Left colon (tissue), 2 donors: Measurements from ENCODE around the gene ZNF341. TPM values are rescaled to one million over a fixed set of nuclear protein-coding genes. Genes with fewer than 3 reads are reported as not detected.
A peak's percentile ranks its signal among the peaks of the same experiment; 100 is the strongest.
"Not testable (repeated sequence)": the region's sequence is repeated elsewhere in the genome, so short reads cannot be mapped to it uniquely, and the experiment has no call there.

ENCODE experiments used
- ATAC-seq: fragments of 200-7000 bp; cut with Tn5 transposase; one replicate; pipeline ENCODE4 v1.9.1; 2020; ENCODE audit warnings: mild to moderate bottlenecking, moderate library complexity
- DNase-seq, 2 donors: peaks; one replicate each; pipeline ENCODE4 v3.0.0-alpha.2; 2020
- intact Hi-C, 2 donors: fragments of 100-400 bp; cut with DNase I in 1 of 2; cut with micrococcal nuclease in 1 of 2; formaldehyde crosslinking; loops; one replicate each; pipeline versions ENCODE4 v1.11.2 to v1.14.0; 2022; cut with DNase I, micrococcal nuclease
- total RNA-seq, 2 donors: library from RNA; stranded (reverse); fragmentation: NEBNext Ultra II Directional; extraction: Animal tissue kit (Norgen Biotek cat#: 25700); gene quantifications; one replicate each; pipeline ENCODE4 v1.2.1, GENCODE V29; 2021
- donor health status: DM: no; HTN: no; CAD: no.
- donor health status: DM: yes; HTN: yes; CAD: no.

Gene ZNF341
- total RNA-seq, 2 donors from 2014 or later = 4.2 to 4.9 TPM

DNA sequence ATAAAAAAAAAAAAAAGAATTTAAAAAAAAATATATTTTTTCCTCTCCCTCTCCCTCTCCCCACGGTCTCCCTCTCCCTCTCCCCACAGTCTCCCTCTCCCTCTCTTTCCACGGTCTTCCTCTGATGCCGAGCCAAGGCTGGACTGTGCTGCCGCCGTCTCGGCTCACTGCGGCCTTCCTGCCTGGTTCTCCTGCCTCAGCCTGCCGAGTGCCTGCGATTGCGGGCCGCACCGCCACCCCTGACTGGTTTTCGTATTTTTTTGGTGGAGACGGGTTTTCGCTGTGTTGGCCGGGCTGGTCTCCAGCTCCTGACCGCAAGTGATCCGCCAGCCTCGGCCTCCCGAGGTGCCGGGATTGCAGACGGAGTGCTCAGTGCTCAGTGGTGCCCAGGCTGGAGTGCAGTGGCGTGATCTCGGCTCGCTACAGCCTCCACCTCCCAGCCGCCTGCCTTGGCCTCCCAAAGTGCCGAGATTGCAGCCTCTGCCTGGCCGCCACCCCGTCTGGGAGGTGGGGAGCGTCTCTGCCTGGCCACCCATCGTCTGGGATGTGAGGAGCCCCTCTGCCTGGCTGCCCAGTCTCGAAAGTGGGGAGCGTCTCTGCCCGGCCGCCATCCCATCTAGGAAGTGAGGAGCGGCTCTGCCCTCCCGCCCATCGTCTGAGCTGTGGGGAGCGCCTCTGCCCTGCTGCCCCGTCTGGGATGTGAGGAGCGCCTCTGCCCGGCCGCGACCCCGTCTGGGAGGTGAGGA is 30.9 kb upstream of the ZNF341 start:
- ATAC-seq, intact Hi-C loops, DNase-seq: not testable (repeated sequence)

DNA sequence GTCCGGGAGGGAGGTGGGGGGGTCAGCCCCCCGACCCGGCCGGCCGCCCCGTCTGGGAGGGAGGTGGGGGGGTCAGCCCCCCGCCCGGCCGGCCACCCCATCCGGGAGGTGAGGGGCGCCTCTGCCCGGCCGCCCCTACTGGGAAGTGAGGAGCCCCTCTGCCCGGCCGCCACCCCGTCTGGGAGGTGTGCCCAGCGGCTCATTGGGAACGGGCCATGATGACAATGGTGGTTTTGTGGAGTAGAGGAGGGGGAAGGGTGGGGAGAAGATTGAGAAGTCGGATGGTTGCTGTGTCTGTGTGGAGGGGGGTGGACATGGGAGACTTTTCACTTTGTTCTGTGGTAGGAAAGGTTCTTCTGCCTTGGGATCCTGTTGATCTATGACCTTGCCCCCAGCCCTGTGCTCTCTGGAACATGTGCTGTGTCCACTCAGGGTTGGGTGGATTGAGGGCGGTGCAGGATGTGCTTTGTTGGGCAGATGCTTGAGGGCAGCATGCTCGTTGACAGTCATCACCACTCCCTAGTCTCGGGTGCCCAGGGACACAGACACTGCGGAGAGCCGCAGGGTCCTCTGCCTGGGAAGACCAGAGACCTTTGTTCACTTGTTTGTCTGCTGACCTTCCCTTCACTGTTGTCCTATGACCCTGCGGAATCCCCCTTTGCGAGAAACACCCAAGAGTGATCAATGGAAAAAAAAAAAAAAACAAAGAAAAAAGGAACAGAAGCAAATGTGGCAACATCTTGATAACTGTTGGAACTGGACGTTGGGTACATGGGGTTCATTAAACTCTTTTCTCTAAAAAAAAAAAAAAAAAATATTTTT is 30.0 kb upstream of the ZNF341 start:
- no peak for DNase-seq
- no peak for ATAC-seq
- intact Hi-C loops = no loop called here

DNA sequence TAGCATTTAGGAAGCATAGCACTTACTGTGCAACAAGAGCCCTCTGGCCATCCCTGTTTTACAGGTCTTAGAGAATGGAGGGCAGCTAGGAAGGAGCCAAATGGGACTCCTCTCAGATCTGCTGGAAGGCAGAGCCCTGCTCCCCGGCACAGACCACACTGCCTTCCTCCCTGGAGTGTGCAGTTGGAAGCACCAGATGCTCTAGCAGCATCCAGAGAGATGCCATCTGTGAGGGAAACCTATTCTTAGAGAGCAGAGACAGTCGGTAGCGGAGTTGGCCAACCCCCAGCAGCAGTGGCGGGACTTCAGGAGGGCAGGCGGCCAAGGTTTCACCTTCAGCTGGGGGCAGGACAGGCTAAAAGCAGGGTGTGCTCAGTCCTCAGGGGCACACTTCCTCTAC is 28.9 kb upstream of the ZNF341 start:
- no peak for DNase-seq
- intact Hi-C loops = no loop called here
- no peak for ATAC-seq

DNA sequence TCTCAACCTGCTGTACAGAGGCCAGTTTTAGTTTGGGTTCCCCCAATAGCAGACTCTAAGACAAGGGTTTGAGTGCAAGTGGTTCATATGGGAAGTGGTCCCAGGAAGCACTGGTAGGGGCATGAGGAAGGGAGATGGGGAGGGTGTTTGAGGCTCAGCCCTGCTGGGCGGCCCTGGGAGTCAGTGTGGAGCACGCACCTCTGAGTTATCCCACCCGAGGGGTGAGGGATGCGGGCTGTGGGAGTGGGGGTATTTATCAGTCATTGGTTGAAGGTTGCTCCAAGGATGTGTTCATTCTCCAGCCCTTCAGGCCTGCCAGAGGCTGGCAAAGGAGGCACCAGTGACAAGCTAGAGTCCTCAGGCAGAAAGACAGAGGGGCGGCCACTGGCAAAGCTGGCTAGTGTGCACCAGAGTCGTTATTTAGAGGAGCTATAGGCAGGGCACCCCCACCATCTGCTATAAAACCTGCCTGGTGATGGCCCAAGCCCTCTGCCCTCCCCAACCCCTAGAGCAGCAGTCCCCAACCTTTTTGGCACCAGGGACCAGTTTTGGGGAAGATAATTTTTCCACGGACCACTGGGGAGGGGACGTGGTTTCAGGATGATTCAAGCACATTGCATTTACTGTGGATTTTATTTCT is 28.2 kb upstream of the ZNF341 start:
- intact Hi-C loops = no loop called here
- ATAC-seq (no peak), DNase-seq (no peak)

DNA sequence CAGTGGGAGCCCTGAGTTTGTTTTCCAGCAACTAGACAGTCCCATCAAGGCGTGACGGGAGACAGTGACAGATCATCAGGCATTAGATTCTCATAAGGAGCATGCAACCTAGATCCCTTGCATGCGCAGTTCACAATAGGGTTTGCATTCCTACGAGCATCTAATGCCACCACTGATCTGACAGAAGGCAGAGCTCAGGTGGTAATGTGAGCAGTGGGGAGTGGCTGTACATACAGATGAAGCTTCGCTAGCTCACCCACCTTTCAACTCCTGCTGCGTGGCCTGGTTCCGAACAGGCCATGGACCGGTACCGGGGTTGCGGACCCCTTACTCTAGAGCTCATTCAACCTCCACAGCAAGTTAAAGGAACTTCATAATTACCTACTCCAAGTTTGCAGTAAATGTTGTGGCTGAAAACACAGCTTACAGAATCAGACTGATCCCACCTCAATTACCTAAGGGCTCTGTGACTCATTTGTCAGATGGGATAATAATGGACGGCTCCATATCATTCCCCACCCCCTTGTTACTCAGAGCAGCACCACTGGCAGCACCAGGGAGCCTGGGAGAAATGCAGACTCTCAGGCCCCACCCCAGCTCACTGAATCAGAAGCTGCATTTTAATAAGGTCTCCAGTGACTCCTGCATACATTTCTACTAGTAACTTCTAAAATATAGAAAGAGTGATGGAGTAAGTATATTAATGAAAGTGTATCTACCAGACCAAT is 27.4 kb upstream of the ZNF341 start:
- DNase-seq (no peak), ATAC-seq (no peak)
- intact Hi-C loops = no loop called here

DNA sequence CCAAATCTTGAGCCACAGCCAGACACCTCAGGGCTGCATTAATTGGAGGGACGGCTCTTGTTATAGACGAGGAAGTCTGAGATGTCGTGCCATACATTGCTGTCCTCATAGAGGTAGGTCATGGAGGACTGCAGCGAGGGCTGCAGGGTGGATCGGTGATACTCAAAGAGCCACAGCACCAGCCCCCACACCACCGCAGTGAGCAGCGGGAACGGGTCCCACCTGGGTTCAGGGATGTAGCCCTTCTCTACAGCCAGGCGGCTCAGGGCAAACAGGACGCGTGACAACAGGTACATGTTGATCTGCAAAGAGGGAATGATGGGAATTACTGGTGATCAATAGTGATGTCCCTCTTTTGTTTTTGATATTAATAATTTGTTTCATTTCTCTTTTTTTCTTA is 24.1 kb upstream of the ZNF341 start:
- no peak for DNase-seq
- no peak for ATAC-seq
- intact Hi-C loops = no loop called here

DNA sequence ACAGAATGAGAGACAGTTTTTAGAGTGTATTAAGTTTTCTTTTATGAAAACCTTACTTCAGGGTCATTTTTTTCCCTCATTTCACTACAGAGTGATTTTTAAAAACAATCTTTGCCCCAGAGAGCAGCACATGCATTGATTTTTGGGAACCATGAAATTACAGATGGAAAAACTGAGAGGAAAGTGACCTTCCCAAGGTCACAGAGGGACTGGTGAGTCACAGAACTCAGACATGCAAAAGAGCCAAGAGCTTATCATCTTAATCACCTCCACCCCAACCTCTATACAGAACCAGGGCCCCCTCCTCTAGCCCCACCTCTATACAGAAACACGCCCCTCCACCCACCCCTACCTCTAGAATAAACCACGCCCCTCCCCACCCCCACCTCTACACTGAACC is 22.4 kb upstream of the ZNF341 start:
- peak; percentile 33 for ATAC-seq

DNA sequence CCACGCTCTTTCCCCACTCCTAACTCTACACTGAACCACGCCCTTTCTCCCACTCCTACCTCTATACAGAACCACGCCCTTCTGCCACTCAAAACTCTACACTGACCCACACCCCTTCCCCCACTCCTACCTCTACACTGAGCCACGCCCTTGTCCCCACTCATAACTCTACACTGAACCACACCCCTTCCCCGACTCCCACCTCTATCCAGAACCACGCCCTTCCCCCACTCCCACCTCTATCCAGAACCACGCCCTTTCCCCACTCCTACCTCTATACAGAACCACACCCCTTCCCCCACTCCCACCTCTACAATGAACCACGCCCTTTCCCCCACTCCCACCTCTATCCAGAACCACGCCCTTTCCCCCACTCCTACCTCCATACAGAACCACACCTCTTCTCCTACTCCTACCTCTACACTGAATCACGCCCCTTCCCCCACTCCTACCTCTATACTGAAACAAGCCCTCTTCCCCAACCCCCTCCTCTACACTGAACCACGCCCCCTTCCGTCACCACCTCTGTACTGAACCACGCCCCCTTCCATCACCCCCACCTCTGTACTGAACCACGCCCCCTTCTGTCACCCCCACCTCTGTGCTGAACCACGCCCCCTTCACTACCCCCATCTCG is 21.8 kb upstream of the ZNF341 start:
- peak; percentile 58 for ATAC-seq
- intact Hi-C loops = no loop called here
- no peak for DNase-seq

More for the DNA sequence above, 22.4 kb upstream of the ZNF341 start:
- intact Hi-C loops = no loop called here
- DNase-seq = no peak

DNA sequence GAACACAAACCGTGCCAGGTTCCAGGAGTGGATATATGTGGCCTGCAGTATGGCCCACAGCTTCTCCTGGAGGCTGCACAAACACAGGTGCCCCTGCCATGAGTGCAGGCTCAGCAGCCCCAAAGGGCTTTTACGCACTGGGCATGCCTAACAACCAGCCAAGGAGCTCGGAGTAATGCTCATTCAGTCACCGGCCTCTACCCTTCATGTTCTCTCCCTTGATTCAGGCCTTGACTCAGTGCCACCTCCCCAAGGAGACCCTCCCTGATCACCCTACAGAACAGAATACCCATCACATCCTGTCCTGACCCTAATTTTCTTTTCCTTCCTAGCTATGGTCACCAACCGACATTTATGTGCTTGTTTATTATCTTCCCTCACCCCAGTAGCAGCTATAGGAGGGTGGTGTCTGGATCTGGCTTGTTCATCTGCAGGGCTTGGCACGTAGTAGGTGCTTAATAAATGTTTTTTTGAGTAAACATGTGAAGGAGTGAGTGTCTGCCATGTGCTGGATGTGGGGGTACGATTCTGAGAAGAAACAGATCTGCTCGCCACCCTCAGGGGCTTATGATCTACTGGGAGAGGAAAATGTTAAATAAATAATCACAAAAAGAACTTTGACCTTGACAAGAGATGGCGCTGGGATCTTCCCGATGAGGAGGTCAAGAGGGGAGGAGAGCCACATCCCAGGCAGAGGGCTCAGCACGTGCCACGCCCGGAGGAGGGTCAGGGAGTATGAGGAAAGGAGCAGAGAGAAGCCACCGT is 20.9 kb upstream of the ZNF341 start:
- intact Hi-C loops = no loop called here
- DNase-seq = no peak
- peak; percentile 52 for ATAC-seq

DNA sequence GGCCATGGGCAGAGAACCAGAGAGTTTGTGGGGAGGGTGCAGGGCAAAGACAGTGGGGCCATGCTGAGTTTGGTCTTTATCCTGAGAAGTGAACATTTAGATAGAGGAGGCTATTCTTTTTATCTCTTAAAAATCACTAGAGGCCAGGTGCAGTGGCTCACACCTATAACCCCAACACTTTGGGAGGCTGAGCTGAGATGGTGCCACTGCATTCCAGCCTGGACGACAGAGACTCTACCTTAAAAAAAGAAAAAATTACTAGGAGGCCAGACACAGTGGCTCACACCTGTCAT is 20.4 kb upstream of the ZNF341 start:
- DNase-seq (no peak), ATAC-seq (no peak)
- intact Hi-C loops = no loop called here

DNA sequence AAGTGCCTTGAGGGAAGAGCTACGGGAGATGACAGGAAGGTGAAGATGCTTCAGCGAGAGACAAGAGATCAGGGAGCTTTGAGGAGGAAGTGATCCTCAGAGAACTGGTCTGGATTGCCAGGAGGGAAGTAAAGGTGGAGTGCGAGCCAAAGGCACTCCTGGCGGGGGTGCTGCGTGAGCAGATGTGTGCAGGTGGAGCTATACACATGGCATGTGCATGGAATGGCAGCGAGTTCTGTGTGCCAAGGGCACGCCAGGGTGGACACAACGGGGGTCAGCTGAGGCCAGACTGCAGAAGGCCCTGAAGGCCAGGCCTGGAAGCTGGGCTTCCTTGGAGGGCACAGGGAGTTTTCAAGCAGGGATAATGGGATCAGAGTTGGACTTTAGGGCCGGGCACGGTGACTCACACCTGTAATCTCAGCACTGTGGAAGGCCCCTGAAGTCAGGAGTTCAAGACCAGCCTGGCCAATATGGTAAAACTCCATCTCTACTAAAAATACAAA is 17.9 kb upstream of the ZNF341 start:
- ATAC-seq = no peak
- intact Hi-C loops = no loop called here
- no peak for DNase-seq

DNA sequence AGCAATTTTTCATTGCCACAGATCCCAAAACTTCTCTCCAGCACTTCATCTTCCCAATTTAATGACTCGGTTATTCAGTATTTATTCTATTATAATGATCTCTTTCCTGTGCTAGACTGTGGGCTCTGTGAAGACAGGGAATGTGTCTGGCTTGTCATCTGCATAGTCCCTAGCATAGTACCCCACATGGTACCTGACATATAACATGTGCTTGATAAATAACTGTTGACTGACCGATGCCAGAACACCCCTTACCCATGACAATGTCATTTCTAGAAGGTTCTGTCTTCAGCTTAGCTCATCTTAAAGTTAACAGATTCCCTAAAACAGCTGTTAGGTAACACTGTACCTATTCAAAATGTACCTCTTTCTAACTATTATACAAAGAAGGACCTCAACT is 15.3 kb upstream of the ZNF341 start:
- DNase-seq (no peak), ATAC-seq (no peak)
- intact Hi-C loops = no loop called here

DNA sequence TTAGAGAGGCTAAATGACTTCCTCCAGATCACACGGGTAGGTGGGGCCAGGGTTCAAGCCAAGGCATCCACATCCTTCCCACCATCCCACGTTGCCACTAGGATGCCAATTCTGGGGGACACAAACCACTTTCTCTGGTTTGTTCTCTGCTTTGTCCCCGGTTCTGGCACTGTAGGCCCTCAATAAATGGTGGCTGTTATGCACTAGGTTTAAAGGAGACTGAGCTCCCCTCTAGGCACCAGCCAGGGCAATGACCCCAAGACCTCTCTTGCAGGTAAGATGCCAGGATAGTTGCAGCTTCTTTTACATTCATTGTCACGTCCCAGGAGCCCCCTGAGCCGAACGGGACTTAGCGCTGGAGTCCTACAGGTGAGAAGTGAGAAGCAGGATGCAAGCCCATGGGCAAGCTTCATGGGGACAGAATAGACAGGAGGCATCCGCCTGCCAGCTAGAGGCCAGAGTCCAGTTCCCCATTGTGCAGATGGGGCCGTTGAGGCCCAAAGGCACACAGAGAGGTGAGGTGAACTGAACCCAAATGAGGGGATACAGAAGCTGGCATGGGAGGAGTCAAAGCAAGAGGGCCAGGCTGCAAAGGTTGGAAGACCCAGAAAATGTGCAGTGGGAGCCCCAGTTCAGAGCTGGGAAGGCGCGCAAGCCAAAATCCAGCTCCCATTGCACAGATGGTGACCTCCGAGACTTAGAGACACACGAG is 12.4 kb upstream of the ZNF341 start:
- DNase-seq = peak; percentile 23 to 33
- peak; percentile 24 for ATAC-seq
- intact Hi-C loops = no loop called here

DNA sequence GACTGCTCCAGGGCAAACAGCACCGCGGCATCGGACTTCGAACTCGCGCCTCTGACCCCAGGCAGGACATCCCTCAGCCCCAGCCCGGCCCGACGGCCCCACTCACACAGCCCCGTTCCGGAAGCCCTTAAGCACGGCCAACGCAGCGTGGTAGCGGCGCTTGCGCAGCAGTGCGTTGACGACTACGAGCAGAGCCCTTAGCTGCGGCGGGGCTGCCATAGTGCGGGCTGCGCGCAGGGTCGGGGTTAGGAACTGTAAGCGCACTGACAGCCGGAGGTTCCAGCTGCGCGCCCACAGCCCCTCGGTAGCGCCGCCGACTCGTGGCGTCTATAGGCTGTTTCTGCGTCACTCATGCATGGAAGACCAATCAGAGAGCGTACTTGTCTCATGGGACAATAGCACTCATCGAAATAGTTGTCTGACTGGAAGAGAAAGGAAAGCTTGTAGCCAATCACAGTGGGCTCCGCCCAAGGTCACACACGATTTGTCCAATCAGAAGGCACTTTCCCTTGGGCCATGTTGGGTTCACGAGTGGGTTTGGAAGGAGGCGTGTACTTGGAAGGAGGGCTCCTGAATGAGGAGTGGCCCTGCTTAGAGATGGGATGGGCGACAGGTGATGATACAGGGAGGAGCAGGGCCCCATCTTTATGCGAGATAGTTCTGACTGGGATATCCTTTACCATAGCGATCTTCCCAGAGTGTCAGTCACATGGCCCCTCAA is 11.6 kb upstream of the ZNF341 start, which contains the start of gene PXMP4:
Gene PXMP4 (minus strand): TSS at position 322 of the 721 bp plus-strand sequence. CDS start 103 bp downstream, at position 219.
- ATAC-seq (peak; percentile 98), DNase-seq (peak; percentile 88 to 92)
- intact Hi-C loops = no loop called here

DNA sequence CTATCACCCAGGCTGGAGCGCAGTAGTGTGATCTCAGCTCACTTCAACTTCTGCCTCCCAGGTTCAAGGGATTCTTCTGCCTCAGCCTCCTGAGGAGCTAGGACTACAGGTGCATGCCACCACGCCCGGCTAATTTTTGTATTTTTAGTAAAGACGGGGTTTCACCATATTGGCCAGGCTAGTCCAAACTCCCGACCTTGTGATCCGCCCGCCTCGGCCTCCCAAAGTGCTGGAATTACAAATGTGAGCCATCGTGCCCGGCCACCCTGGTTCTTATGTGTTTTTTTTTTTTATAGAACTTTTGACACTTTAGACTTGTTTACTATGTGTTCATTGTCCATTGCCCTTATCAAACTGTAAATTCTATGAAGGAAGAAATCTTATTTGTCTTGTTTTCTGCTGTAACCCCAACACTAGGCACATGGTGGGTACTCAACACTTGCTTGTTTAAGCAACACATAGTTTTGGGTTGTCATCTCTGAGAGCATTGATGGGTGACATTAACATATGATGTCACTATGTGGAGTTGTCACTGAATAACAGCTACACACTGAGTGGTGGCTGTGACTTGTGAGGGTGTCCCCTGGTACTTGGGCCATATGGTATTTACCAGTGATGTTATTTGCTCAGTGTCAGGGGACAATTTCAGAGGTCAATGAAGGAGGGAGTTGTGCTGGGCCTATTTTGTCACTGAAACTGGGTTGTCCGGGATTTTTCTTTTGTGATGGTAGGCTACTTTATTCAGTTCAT is 10.2 kb upstream of the ZNF341 start:
- no peak for DNase-seq
- ATAC-seq = no peak
- intact Hi-C loops = no loop called here

DNA sequence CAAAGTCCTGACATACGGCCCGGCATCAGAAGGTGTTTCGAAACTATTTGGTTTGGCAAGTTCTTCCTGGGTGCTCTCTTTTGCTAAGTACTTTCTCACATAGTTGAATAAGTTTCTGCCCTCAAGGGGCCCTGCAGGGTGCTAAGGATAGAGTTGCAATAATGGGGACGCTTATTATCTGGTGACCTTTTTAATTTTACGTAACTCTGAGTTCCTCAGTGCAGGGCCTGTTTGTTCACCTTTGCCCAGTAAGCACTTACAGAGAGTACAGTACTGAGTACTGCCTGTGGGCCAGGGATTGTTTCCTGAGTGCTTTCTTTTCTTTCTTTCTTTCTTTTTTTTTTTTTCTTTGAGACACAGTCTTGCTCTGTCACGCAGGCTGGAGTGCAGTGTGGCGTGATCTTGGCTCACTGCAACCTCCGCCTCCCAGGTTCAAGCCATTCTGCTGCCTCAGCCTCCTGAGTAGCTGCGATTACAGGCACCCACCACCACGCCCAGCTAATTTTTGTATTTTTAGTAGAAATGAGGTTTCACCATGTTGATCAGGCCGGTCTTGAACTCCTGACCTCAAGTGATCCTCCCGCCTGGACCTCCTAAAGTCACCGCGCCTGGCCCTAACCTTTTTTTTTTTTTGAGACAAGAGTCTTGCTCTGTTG is 7.2 kb upstream of the ZNF341 start:
- intact Hi-C loops = no loop called here
- DNase-seq (no peak), ATAC-seq (no peak)
